Tibial nerve (tissue), 4 donors: ENCODE data around the gene SERPINA6.

Source experiments
- EP300 ChIP-seq, 2 donors: sonication (generic); formaldehyde crosslinking; IDR thresholded peaks; one replicate each; pipeline ENCODE4 v1.6.1; 2017; ENCODE audit warnings: antibody characterized with exemption in 2 of 2, mild to moderate bottlenecking in 1 of 2
- POLR2A ChIP-seq, 2 donors: fragments of 450-650 bp; IDR thresholded peaks; one replicate each; pipeline ENCODE4 v1.6.1; 2017; ENCODE audit warnings: antibody characterized with exemption in 2 of 2, mild to moderate bottlenecking in 2 of 2, moderate library complexity in 2 of 2
- TF ChIP-seq, protein P1 (sequence below), 5 experiments: fragments of 200-600 bp in 3 of 5; fragments of 450-650 bp in 2 of 5; sonication (generic) in 3 of 5; IDR thresholded peaks; one replicate each; pipeline ENCODE4 v1.5.1; 2016 to 2019; ENCODE audit warnings: antibody characterized with exemption in 5 of 5, mild to moderate bottlenecking in 3 of 5, moderate library complexity in 2 of 5

DNA sequence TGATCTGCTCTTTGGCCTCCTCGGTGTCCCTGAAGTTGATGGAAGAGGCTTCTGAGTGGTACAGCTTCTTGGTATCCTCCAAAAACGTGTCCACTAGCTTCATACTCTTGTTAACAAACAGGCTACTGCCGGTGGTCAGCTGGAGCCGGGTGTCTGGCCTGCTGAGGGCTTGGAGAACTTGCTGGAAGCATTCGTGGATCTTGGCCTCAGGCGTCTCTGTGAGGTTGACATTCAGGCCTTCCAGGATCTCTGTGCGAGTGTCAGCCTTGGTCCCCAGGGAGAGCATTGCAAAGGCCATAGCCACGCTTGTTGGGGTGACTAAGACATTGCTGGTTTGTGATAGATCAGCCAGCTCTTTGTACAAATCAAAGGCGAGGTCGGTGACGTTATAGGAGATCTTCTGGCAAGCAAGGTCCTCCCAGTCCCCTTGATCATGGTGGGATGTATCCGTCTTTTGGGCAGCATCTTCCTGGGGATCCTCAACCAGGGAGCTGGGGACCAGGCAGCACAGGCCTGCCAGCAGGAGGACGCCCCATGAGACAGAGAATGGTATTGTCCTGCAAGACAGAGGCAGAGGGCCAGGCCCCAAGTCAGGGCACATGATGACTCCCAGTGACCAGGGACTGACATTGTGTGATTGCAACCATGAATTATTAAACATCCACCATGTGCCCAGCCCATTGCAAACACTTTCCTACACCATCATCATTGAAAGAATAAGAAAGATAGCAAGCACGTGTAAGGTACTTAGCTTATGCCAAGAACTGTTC, 43.2 kb upstream of the SERPINA6 start, which contains the start of gene SERPINA2:
- TF ChIP-seq, protein P1, sequence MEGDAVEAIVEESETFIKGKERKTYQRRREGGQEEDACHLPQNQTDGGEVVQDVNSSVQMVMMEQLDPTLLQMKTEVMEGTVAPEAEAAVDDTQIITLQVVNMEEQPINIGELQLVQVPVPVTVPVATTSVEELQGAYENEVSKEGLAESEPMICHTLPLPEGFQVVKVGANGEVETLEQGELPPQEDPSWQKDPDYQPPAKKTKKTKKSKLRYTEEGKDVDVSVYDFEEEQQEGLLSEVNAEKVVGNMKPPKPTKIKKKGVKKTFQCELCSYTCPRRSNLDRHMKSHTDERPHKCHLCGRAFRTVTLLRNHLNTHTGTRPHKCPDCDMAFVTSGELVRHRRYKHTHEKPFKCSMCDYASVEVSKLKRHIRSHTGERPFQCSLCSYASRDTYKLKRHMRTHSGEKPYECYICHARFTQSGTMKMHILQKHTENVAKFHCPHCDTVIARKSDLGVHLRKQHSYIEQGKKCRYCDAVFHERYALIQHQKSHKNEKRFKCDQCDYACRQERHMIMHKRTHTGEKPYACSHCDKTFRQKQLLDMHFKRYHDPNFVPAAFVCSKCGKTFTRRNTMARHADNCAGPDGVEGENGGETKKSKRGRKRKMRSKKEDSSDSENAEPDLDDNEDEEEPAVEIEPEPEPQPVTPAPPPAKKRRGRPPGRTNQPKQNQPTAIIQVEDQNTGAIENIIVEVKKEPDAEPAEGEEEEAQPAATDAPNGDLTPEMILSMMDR (IDR thresholded peaks at IDR 0.05): no peak
- TF ChIP-seq EP300 (IDR thresholded peaks at IDR 0.05) (no peak), POLR2A (IDR thresholded peaks at IDR 0.05) (no peak)
